ENCODE measurements around the gene CLASP1.

GRCh38 chr2:121319941-121320340 lies 329.3 kb downstream of the CLASP1 start:
- TF ChIP-seq CTCF (IDR thresholded peaks at IDR 0.05; ENCODE audit: low read depth, low read length), result no peak
- TF ChIP-seq EZH2phosphoT487 (IDR thresholded peaks at IDR 0.05; ENCODE audit: low read depth), result no peak
